Subcutaneous adipose tissue (tissue), 4 donors: ENCODE measurements around the gene EGFR. TPM values are rescaled to one million over a fixed set of nuclear protein-coding genes. Genes with fewer than 3 reads are reported as not detected.

ENCODE experiments used
- CTCF ChIP-seq: fragments of 450-650 bp; IDR thresholded peaks from one replicate; pipeline ENCODE4 v1.5.1; 2016; ENCODE audit warnings: low read depth, mild to moderate bottlenecking, control low read depth, antibody characterized with exemption, moderate library complexity
- total RNA-seq, 4 donors: library from RNA; depleted of rRNA; stranded (reverse); fragments of >200 nt; gene quantifications; one replicate each; pipeline ENCODE4 v1.1.0, GENCODE V29; 2016

Gene EGFR
- total RNA-seq, 4 donors from 2014 or later, result 84.0 to 132 (median 102) TPM

GRCh38 chr7:55044371-55044717, 25.5 kb downstream of the EGFR start:
- TF ChIP-seq CTCF, result no peak

- no peak for TF ChIP-seq CTCF
These were observed 26.0 kb downstream of the EGFR start for GRCh38 chr7:55044791-55045190.

- no peak for TF ChIP-seq CTCF
These were observed 27.9 kb downstream of the EGFR start for GRCh38 chr7:55046582-55047342.

GRCh38 chr7:55048221-55048859, 29.5 kb downstream of the EGFR start:
- no peak for TF ChIP-seq CTCF

GRCh38 chr7:55050281-55050680, 31.5 kb downstream of the EGFR start:
- no peak for TF ChIP-seq CTCF

- no peak for TF ChIP-seq CTCF
These were observed 33.3 kb downstream of the EGFR start for GRCh38 chr7:55052081-55052480.

GRCh38 chr7:55052741-55053427, 34.1 kb downstream of the EGFR start:
- no peak for TF ChIP-seq CTCF
